Progenitor cell of endocrine pancreas (in vitro differentiated cells): ENCODE results near the gene HAPSTR1. TPM values are rescaled to one million over a fixed set of nuclear protein-coding genes. Genes with fewer than 3 reads are reported as not detected.
"Not testable (repeated sequence)": the region's sequence is repeated elsewhere in the genome, so short reads cannot be mapped to it uniquely, and the experiment has no call there.

ENCODE experiments used
- DNase-seq: peaks from one replicate; pipeline ENCODE4 v3.0.0; 2021; ENCODE audit warnings: low spot score; ENCODE audit not compliant: unreplicated experiment
- H3K27ac Mint-ChIP-seq: 2 replicates; pipeline ENCODE4 v1.8.0; 2021; ENCODE audit warnings: mild to moderate bottlenecking, moderate library complexity, mixed read lengths
- H3K27me3 Mint-ChIP-seq: 2 replicates; pipeline ENCODE4 v1.8.0; 2021; ENCODE audit warnings: mixed read lengths
- H3K36me3 Mint-ChIP-seq: 2 replicates; pipeline ENCODE4 v1.8.0; 2022; ENCODE audit warnings: mixed read lengths; ENCODE audit not compliant: insufficient read depth
- H3K4me1 Mint-ChIP-seq: 2 replicates; pipeline ENCODE4 v1.8.0; 2021; ENCODE audit warnings: low read depth, mixed read lengths
- H3K4me3 Mint-ChIP-seq: 2 replicates; pipeline ENCODE4 v1.8.0; 2021; ENCODE audit warnings: low read depth, mild to moderate bottlenecking, moderate library complexity, mixed read lengths
- H3K9me3 Mint-ChIP-seq: 2 replicates; pipeline ENCODE4 v1.8.0; 2021; ENCODE audit warnings: low read depth, mixed read lengths
- CTCF ChIP-seq: fragments of 200-600 bp; sonication (generic); IDR thresholded peaks from one replicate; pipeline ENCODE4 v1.5.0; 2021; ENCODE audit warnings: antibody characterized with exemption, mild to moderate bottlenecking; ENCODE audit not compliant: unreplicated experiment
- total RNA-seq: library from RNA; stranded (reverse); gene quantifications from 2 replicates; pipeline ENCODE4 v1.2.1, GENCODE V29; 2021

The HAPSTR1 gene
- total RNA-seq, 1 donor from 2014 or later, result 79.7 TPM

DNA sequence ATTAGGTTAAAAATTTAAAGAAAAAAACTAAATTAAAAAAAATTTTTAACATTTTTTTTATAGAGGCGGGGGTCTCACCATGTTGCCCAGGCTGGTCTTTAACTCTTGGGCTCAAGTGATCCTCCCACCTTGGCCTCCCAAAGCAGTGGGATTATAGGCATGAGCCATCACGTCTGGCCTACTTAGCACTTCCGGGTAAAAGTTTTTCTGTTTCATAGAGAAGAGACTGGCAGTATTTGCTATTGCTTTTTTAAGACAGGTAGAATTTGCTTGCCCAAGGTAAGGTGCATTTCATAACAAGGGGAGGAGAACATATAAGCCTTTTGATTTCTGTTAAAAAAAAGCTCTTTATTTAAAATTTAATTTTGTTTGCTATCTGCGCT, 12.0 kb upstream of the HAPSTR1 start:
- Mint-ChIP-seq H3K4me3 (no peak overlapping the region), H3K27ac (no peak overlapping the region), H3K27me3 (no peaks in the 10 kb centered on the region), H3K36me3 (no peaks in the 10 kb centered on the region), H3K4me1 (no peaks in the 10 kb centered on the region), H3K9me3 (no peaks in the 10 kb centered on the region)
- DNase-seq, result no peak
- TF ChIP-seq CTCF, result no peak

- no peak for DNase-seq
- no peaks in the 10 kb centered on the region for H3K4me1 Mint-ChIP-seq
These were observed 10.3 kb upstream of the HAPSTR1 start for GRCh38 chr16:9081158-9081557.

GRCh38 chr16:9081843-9082242, 9.6 kb upstream of the HAPSTR1 start:
- TF ChIP-seq CTCF, result no peak
- no peaks in the 10 kb centered on the region for H3K4me1 Mint-ChIP-seq
- no peak overlapping the region for H3K4me3 Mint-ChIP-seq
- no peaks in the 10 kb centered on the region for H3K9me3 Mint-ChIP-seq
- H3K27ac Mint-ChIP-seq, result no peak overlapping the region
- no peaks in the 10 kb centered on the region for H3K27me3 Mint-ChIP-seq
- no peak for DNase-seq
- H3K36me3 Mint-ChIP-seq, result no peaks in the 10 kb centered on the region

More at GRCh38 chr16:9081158-9081557, 10.3 kb upstream of the HAPSTR1 start:
- Mint-ChIP-seq H3K36me3 (no peaks in the 10 kb centered on the region), H3K27ac (no peak overlapping the region), H3K4me3 (no peak overlapping the region), H3K27me3 (no peaks in the 10 kb centered on the region), H3K9me3 (no peaks in the 10 kb centered on the region)
- no peak for TF ChIP-seq CTCF

- no peak for DNase-seq
- Mint-ChIP-seq H3K36me3 (no peaks in the 10 kb centered on the region), H3K4me1 (no peaks in the 10 kb centered on the region), H3K27me3 (no peaks in the 10 kb centered on the region), H3K4me3 (no peak overlapping the region), H3K9me3 (no peaks in the 10 kb centered on the region), H3K27ac (no peak overlapping the region)
- TF ChIP-seq CTCF, result no peak
These were observed 9.0 kb upstream of the HAPSTR1 start for GRCh38 chr16:9082422-9082821.

- H3K36me3 Mint-ChIP-seq, H3K9me3 Mint-ChIP-seq: not testable (repeated sequence)
These were observed 3.7 kb upstream of the HAPSTR1 start for GRCh38 chr16:9087733-9088132.

DNA sequence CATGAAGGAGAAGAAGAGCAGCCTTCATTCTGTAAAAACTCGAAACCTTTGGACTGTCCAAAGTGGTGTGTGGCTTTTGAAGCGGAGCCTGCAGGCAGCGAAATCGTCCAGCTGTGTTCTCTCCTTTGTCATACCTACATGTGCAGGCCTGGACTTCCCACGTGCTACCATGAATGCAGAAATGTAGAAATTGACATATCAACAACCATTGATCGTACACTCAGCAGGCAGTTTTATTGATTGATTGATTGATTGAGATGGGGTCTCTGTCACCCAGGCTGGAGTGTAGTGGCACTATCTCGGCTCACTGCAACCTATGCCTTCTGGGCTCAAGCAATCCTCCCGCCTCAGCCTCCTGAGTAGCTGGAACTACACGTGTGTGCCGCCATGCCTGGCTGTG, 2.6 kb upstream of the HAPSTR1 start:
- DNase-seq, result no peak
- Mint-ChIP-seq H3K36me3 (peaks cover 8% of the 10 kb centered on the region), H3K4me1 (peaks cover 12% of the 10 kb centered on the region), H3K9me3 (no peaks in the 10 kb centered on the region), H3K4me3 (no peak overlapping the region), H3K27ac (no peak overlapping the region), H3K27me3 (no peaks in the 10 kb centered on the region)
- TF ChIP-seq CTCF, result no peak

More at GRCh38 chr16:9087733-9088132, 3.7 kb upstream of the HAPSTR1 start:
- not testable (repeated sequence) for H3K4me3 Mint-ChIP-seq, H3K27me3 Mint-ChIP-seq, DNase-seq, H3K4me1 Mint-ChIP-seq, H3K27ac Mint-ChIP-seq
